Endothelial cell (in vitro differentiated cells): ENCODE measurements around the gene CACFD1. TPM values are rescaled to one million over a fixed set of nuclear protein-coding genes. Genes with fewer than 3 reads are reported as not detected.

Experiments used
- DNase-seq: peaks from one replicate; pipeline ENCODE4 v3.0.0; 2021; ENCODE audit warnings: low spot score
- H3K27ac Mint-ChIP-seq: one replicate; pipeline ENCODE4 v1.8.0; 2021; ENCODE audit warnings: mixed read lengths, inconsistent platforms; ENCODE audit not compliant: unreplicated experiment
- H3K27me3 Mint-ChIP-seq: one replicate; pipeline ENCODE4 v1.8.0; 2021; ENCODE audit warnings: mild to moderate bottlenecking, moderate library complexity, mixed read lengths, inconsistent platforms; ENCODE audit not compliant: unreplicated experiment
- H3K36me3 Mint-ChIP-seq: one replicate; pipeline ENCODE4 v1.8.0; 2021; ENCODE audit warnings: mild to moderate bottlenecking, low read depth, mixed read lengths, inconsistent platforms; ENCODE audit not compliant: unreplicated experiment
- H3K4me1 Mint-ChIP-seq: one replicate; pipeline ENCODE4 v1.8.0; 2021; ENCODE audit warnings: mild to moderate bottlenecking, mixed read lengths, inconsistent platforms; ENCODE audit not compliant: unreplicated experiment
- H3K4me3 Mint-ChIP-seq: one replicate; pipeline ENCODE4 v1.8.0; 2021; ENCODE audit warnings: mild to moderate bottlenecking, mixed read lengths, inconsistent platforms; ENCODE audit not compliant: unreplicated experiment
- H3K9me3 Mint-ChIP-seq: one replicate; pipeline ENCODE4 v1.8.0; 2021; ENCODE audit warnings: mixed read lengths, inconsistent platforms; ENCODE audit not compliant: unreplicated experiment
- total RNA-seq: library from RNA; stranded (reverse); fragmentation: NEBNext Ultra II Directional; extraction: Animal tissue kit (Norgen Biotek cat#: 25700); gene quantifications from one replicate; pipeline ENCODE4 v1.2.1, GENCODE V29; 2021; ENCODE audit not compliant: unreplicated experiment
- TF ChIP-seq, protein P1 (sequence below): fragments of 200-600 bp; sonication (generic); IDR thresholded peaks from one replicate; pipeline ENCODE4 v1.5.0; 2021; ENCODE audit warnings: antibody characterized with exemption; ENCODE audit not compliant: unreplicated experiment

CACFD1 gene
- total RNA-seq, 1 donor from 2014 or later: 34.3 TPM

- no peak for DNase-seq
- no peak overlapping the region for H3K27ac Mint-ChIP-seq
- no peaks in the 10 kb centered on the region for H3K4me1 Mint-ChIP-seq
- TF ChIP-seq, protein P1, sequence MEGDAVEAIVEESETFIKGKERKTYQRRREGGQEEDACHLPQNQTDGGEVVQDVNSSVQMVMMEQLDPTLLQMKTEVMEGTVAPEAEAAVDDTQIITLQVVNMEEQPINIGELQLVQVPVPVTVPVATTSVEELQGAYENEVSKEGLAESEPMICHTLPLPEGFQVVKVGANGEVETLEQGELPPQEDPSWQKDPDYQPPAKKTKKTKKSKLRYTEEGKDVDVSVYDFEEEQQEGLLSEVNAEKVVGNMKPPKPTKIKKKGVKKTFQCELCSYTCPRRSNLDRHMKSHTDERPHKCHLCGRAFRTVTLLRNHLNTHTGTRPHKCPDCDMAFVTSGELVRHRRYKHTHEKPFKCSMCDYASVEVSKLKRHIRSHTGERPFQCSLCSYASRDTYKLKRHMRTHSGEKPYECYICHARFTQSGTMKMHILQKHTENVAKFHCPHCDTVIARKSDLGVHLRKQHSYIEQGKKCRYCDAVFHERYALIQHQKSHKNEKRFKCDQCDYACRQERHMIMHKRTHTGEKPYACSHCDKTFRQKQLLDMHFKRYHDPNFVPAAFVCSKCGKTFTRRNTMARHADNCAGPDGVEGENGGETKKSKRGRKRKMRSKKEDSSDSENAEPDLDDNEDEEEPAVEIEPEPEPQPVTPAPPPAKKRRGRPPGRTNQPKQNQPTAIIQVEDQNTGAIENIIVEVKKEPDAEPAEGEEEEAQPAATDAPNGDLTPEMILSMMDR: no peak
- no peak overlapping the region for H3K4me3 Mint-ChIP-seq
- H3K36me3 Mint-ChIP-seq: no peaks in the 10 kb centered on the region
- H3K27me3 Mint-ChIP-seq: no peaks in the 10 kb centered on the region
- no peaks in the 10 kb centered on the region for H3K9me3 Mint-ChIP-seq
Observed at GRCh38 chr9:133516961-133517350, 57.2 kb downstream of the CACFD1 start.

DNA sequence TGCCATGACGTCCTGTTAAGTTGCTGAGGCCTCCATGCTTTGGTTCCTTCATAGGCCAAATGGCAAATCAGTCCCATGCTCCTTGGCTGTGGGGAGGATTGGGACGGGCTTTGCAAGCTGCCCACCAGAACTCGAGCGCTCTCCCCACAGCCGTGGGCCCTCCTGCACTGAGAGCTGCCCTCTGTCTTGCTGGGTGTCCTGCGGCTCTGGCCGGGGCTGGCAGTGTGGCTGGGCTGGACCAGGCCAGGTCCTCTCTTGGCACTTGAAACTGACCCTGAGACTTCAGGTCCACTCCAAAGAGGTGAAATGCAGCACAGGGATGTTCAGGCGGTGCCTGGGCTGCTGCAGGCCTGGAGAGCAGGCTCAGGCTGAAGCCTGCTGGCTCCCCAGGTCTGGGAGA, 57.9 kb downstream of the CACFD1 start:
- Mint-ChIP-seq H3K36me3 (no peaks in the 10 kb centered on the region), H3K4me1 (no peaks in the 10 kb centered on the region), H3K27ac (no peak overlapping the region), H3K4me3 (no peak overlapping the region), H3K27me3 (no peaks in the 10 kb centered on the region), H3K9me3 (no peaks in the 10 kb centered on the region)
- no peak for DNase-seq
- TF ChIP-seq, protein P1: no peak

- H3K4me3 Mint-ChIP-seq: no peak overlapping the region
- H3K4me1 Mint-ChIP-seq: no peaks in the 10 kb centered on the region
- H3K27me3 Mint-ChIP-seq: no peaks in the 10 kb centered on the region
- H3K27ac Mint-ChIP-seq: no peak overlapping the region
- TF ChIP-seq, protein P1: no peak
- DNase-seq: no peak
- no peaks in the 10 kb centered on the region for H3K9me3 Mint-ChIP-seq
- H3K36me3 Mint-ChIP-seq: no peaks in the 10 kb centered on the region
Observed at GRCh38 chr9:133518200-133518599, 58.4 kb downstream of the CACFD1 start.

DNA sequence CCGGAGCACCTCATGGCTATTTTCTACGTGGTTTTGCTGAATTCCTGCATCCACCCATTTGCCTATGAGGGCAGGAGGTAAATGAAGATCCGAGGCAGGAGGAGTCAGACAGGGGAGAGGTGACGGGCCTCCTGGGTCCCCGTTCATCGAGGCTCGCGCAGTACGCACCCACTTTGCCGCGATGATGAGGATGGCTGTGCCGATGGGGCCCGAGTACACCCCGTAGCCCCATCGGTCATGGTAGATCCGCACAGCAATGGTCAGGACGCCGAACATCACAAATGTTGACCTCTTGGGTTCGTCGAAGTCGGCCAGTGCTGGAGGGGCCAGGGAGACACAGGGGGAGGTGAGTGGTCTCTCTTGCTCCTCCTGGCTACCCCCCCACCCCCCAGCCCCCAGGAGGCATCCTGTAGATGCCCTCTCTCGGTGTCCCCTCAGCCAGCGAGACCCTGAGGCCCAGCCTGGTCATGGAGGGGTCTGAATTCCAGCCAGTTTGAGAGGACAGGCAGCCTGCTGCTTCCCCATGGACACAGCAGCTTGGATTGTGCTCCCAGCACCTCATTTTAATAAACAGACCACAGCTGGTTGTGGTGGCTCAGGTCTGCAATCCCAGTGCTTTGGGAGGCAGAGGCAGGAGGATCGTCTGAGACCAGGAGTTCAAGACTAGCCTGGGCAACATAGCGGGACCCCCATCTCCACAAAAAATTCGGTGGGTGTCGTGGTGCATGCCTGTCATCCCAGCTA, 59.1 kb downstream of the CACFD1 start:
- TF ChIP-seq, protein P1: no peak
- H3K4me1 Mint-ChIP-seq: no peaks in the 10 kb centered on the region
- H3K4me3 Mint-ChIP-seq: no peak overlapping the region
- H3K9me3 Mint-ChIP-seq: no peaks in the 10 kb centered on the region
- peaks cover 2% of the 10 kb centered on the region for H3K27me3 Mint-ChIP-seq
- DNase-seq: no peak
- H3K27ac Mint-ChIP-seq: no peak overlapping the region
- H3K36me3 Mint-ChIP-seq: no peaks in the 10 kb centered on the region

- H3K27ac Mint-ChIP-seq: no peak overlapping the region
- no peaks in the 10 kb centered on the region for H3K9me3 Mint-ChIP-seq
- DNase-seq: no peak
- no peak overlapping the region for H3K4me3 Mint-ChIP-seq
- peaks cover 2% of the 10 kb centered on the region for H3K27me3 Mint-ChIP-seq
- TF ChIP-seq, protein P1: no peak
- H3K36me3 Mint-ChIP-seq: no peaks in the 10 kb centered on the region
- no peaks in the 10 kb centered on the region for H3K4me1 Mint-ChIP-seq
Observed at GRCh38 chr9:133519693-133520092, 59.9 kb downstream of the CACFD1 start.
